GM23338 (cell line): ENCODE data around the gene CCDC3. TPM values are rescaled to one million over a fixed set of nuclear protein-coding genes. Genes with fewer than 3 reads are reported as not detected.

Source experiments
- ATAC-seq: fragments of 200-7000 bp; cut with Tn5 transposase; 3 replicates; pipeline ENCODE4 v1.9.1; 2020
- DNase-seq: peaks from one replicate; pipeline ENCODE4 v3.0.0-alpha.2; 2015; ENCODE audit warnings: low spot score
- H2AFZ ChIP-seq: fragments of 200-600 bp; sonication (generic); 2 replicates; pipeline ENCODE4 v1.8.0; 2016; ENCODE audit warnings: antibody characterized with exemption, mild to moderate bottlenecking, moderate library complexity
- H3F3A ChIP-seq: fragments of 200-600 bp; sonication (generic); replicated peaks from 2 replicates; pipeline ENCODE4 v1.8.0; 2017; ENCODE audit warnings: antibody characterized with exemption, mixed run types, low read depth
- H3K27ac ChIP-seq: fragments of 200-600 bp; sonication (generic); 2 replicates; pipeline ENCODE4 v1.6.1; 2016; ENCODE audit warnings: low read depth
- H3K27me3 ChIP-seq: fragments of 200-600 bp; sonication (generic); 2 replicates; pipeline ENCODE4 v1.8.0; 2016; ENCODE audit warnings: mild to moderate bottlenecking, mixed run types, moderate library complexity; ENCODE audit not compliant: insufficient read depth
- H3K36me3 ChIP-seq: fragments of 200-600 bp; sonication (generic); 2 replicates; pipeline ENCODE4 v1.8.0; 2016; ENCODE audit warnings: mild to moderate bottlenecking; ENCODE audit not compliant: insufficient read depth
- H3K4me1 ChIP-seq: fragments of 200-600 bp; sonication (generic); 2 replicates; pipeline ENCODE4 v1.8.0; 2016; ENCODE audit warnings: mild to moderate bottlenecking, moderate library complexity; ENCODE audit not compliant: insufficient read depth
- H3K4me2 ChIP-seq: fragments of 200-600 bp; sonication (generic); 2 replicates; pipeline ENCODE4 v1.7.1; 2017; ENCODE audit warnings: mixed run types
- H3K4me3 ChIP-seq: fragments of 200-600 bp; sonication (generic); 2 replicates; pipeline ENCODE4 v1.6.1; 2016; ENCODE audit warnings: mixed run types
- H3K79me2 ChIP-seq: fragments of 200-600 bp; sonication (generic); replicated peaks from 2 replicates; pipeline ENCODE4 v1.8.0; 2017; ENCODE audit warnings: mild to moderate bottlenecking; ENCODE audit not compliant: insufficient read depth
- H3K9me2 ChIP-seq: fragments of 200-600 bp; sonication (generic); 2 replicates; pipeline ENCODE4 v1.8.0; 2017; ENCODE audit not compliant: insufficient read depth
- H4K20me1 ChIP-seq: fragments of 200-600 bp; sonication (generic); replicated peaks from 2 replicates; pipeline ENCODE4 v1.8.0; 2017; ENCODE audit warnings: mild to moderate bottlenecking; ENCODE audit not compliant: insufficient read depth
- H3K27ac Mint-ChIP-seq: 2 replicates; pipeline ENCODE4 v1.8.0; 2020; ENCODE audit warnings: inconsistent platforms, mild to moderate bottlenecking, moderate library complexity, mixed read lengths
- H3K27me3 Mint-ChIP-seq: 3 replicates; pipeline ENCODE4 v1.8.0; 2022; ENCODE audit warnings: low read depth, mild to moderate bottlenecking, moderate library complexity, mixed read lengths, inconsistent platforms; ENCODE audit not compliant: insufficient read depth, poor library complexity
- H3K36me3 Mint-ChIP-seq: 3 replicates; pipeline ENCODE4 v1.8.0; 2021; ENCODE audit warnings: low read depth, mild to moderate bottlenecking, inconsistent platforms, moderate library complexity, mixed read lengths
- H3K4me1 Mint-ChIP-seq: 3 replicates; pipeline ENCODE4 v1.8.0; 2020; ENCODE audit warnings: mild to moderate bottlenecking, inconsistent platforms, mixed read lengths
- H3K4me3 Mint-ChIP-seq: 3 replicates; pipeline ENCODE4 v1.8.0; 2021; ENCODE audit warnings: moderate library complexity, mild to moderate bottlenecking, inconsistent platforms, mixed read lengths
- H3K9me3 Mint-ChIP-seq: 3 replicates; pipeline ENCODE4 v1.8.0; 2020; ENCODE audit warnings: moderate library complexity, mild to moderate bottlenecking, inconsistent platforms, mixed read lengths
- CREB1 ChIP-seq: fragments of 250-450 bp; sonication (Bioruptor Pico); IDR thresholded peaks from 2 replicates; pipeline ENCODE4 v1.5.0; 2020; ENCODE audit warnings: low read depth, mild to moderate bottlenecking, moderate library complexity
- CTCF ChIP-seq, 2 experiments: fragments of 200-600 bp in 1 of 2; sonication (generic) in 1 of 2; conservative IDR thresholded peaks; 2 replicates each; pipeline versions ENCODE4 v1.5.1 to v1.6.1; 2016 to 2017; ENCODE audit warnings: antibody characterized with exemption in 2 of 2, low read depth in 2 of 2, mild to moderate bottlenecking in 2 of 2, moderate library complexity in 1 of 2
- EZH2 ChIP-seq: fragments of 200-600 bp; sonication (generic); IDR thresholded peaks from one replicate; pipeline ENCODE4 v1.8.0; 2017; ENCODE audit warnings: antibody characterized with exemption, mild to moderate bottlenecking, low read depth; ENCODE audit not compliant: unreplicated experiment
- REST ChIP-seq: IDR thresholded peaks from one replicate; pipeline ENCODE4 v1.6.1; 2018; ENCODE audit warnings: antibody characterized with exemption; ENCODE audit not compliant: unreplicated experiment
- STAT1 ChIP-seq: IDR thresholded peaks from one replicate; pipeline ENCODE4 v1.6.1; 2016; ENCODE audit warnings: antibody characterized with exemption; ENCODE audit not compliant: unreplicated experiment
- ZNF114 ChIP-seq: fragments of 250-450 bp; sonication (Bioruptor Pico); IDR thresholded peaks from 2 replicates; pipeline ENCODE4 v1.5.0; 2020; ENCODE audit warnings: mild to moderate bottlenecking, moderate library complexity
- ZNF331 ChIP-seq: fragments of 250-450 bp; sonication (Bioruptor Pico); IDR thresholded peaks from 2 replicates; pipeline ENCODE4 v1.5.0; 2020; ENCODE audit warnings: low read depth, mild to moderate bottlenecking, moderate library complexity
- polyA plus RNA-seq: library from polyadenylated mRNA; unstranded; fragments of >200 nt; fragmentation: Nextera tagmentation; extraction: Ambion mirVana; gene quantifications from 2 replicates; pipeline ENCODE4 v1.2.1, GENCODE V29; 2016
- total RNA-seq: library from RNA; depleted of rRNA; stranded (reverse); fragments of >200 nt; shearing (Covaris generic); gene quantifications from 2 replicates; pipeline ENCODE4 v1.2.3, GENCODE V29; 2014
- TF ChIP-seq, protein P1 (sequence below): IDR thresholded peaks from 2 replicates; pipeline ENCODE4 v1.6.1; 2016; ENCODE audit warnings: antibody characterized with exemption

Gene CCDC3
- total and polyA plus RNA-seq, 2 experiments from 2014 or later, result 1.4 to 5.2 TPM

DNA sequence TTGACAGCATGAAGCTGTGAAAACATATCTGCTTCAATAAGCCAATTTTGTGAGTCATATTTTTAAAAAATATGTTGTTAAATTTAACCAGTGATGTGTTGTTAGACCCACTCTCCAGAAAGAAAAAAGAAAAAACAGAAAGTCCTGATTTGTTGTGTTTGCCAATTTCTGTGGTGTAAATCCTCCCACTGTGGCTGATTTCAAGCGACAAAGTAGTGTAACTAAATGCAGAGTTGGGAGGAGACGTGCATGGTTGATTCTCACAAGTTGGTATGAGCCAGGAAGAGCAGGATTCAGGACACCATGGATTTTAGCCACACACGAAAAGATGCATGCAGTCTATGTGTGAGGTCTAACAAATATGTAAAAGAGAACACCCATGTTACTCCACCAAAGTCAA, 139.1 kb downstream of the CCDC3 start (continued):
- TF ChIP-seq CTCF (conservative IDR thresholded peaks at IDR 0.05; ENCODE audit: low read depth in 2 of 2) (no peak), ZNF114 (CRISPR knock-in tag) (no peak)

DNA sequence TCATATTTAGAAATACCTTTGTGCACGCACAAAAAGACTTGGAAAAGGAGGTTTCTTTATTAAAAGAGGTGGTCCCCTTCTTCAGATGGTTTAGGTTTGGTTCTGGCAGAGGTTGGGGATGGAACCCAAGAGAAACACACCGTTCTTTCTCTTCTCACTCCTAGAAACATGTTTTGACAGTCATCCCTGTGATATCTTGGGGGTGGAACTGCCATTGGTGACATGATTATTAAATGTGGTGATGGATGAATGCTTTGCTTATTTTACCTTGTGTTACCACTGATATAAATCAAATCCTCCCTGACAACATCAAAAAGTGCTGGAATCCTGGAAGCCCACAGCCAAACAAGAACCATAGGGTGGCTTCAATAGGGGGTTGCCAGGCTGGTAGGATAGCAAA, 146.5 kb downstream of the CCDC3 start:
- H3K4me3 Mint-ChIP-seq, result no peak overlapping the region
- H3K27me3 Mint-ChIP-seq, result peaks cover 1% of the 10 kb centered on the region
- no peaks in the 10 kb centered on the region for H3K27me3 ChIP-seq
- no peak overlapping the region for H3K27ac Mint-ChIP-seq
- no peak overlapping the region for H3K4me2 ChIP-seq
- DNase-seq (no peak), ATAC-seq (no peak)
- H3K9me3 Mint-ChIP-seq, result no peaks in the 10 kb centered on the region
- no peaks in the 10 kb centered on the region for H4K20me1 ChIP-seq
- H3K9me2 ChIP-seq, result no peaks in the 10 kb centered on the region; the same call in 1 of the 2 replicates
- H2AFZ ChIP-seq, result no peak overlapping the region
- no peaks in the 10 kb centered on the region for H3K79me2 ChIP-seq
- no peak overlapping the region for H3K4me3 ChIP-seq
- no peaks in the 10 kb centered on the region for H3K36me3 Mint-ChIP-seq
- no peaks in the 10 kb centered on the region for H3K4me1 ChIP-seq
- no peaks in the 10 kb centered on the region for H3K4me1 Mint-ChIP-seq
- H3K36me3 ChIP-seq, result no peaks in the 10 kb centered on the region
- TF ChIP-seq ZNF114 (CRISPR knock-in tag) (no peak), REST (no peak), EZH2 (no peak), ZNF331 (CRISPR knock-in tag) (no peak), STAT1 (no peak), CREB1 (CRISPR knock-in tag) (no peak)
- TF ChIP-seq, protein P1, sequence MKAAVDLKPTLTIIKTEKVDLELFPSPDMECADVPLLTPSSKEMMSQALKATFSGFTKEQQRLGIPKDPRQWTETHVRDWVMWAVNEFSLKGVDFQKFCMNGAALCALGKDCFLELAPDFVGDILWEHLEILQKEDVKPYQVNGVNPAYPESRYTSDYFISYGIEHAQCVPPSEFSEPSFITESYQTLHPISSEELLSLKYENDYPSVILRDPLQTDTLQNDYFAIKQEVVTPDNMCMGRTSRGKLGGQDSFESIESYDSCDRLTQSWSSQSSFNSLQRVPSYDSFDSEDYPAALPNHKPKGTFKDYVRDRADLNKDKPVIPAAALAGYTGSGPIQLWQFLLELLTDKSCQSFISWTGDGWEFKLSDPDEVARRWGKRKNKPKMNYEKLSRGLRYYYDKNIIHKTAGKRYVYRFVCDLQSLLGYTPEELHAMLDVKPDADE, result no peak
- H3K27ac ChIP-seq, result no peak overlapping the region
- H3F3A ChIP-seq, result no peaks in the 10 kb centered on the region
